ENCODE measurements around the gene AHNAK.

DNA sequence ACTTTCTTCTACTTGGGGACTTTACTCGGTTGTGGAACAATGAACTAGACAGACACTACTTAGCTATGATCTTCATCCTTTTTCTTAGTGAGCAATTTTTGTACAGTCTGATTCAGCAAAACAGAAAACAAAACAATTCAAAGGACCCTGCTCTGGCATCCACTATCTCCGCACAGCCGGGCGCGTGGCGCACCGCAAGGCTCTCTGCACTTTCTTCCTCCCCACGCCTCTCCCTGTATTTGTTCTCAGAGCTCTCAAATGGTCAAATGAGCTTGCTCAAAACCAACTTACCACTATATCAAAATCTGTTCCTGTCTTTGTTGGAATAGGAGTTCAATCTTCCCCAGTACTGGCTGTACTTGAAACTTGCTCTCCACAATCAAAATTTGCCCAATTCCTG, 19.6 kb upstream of the AHNAK start:
- TF ChIP-seq, protein P1, sequence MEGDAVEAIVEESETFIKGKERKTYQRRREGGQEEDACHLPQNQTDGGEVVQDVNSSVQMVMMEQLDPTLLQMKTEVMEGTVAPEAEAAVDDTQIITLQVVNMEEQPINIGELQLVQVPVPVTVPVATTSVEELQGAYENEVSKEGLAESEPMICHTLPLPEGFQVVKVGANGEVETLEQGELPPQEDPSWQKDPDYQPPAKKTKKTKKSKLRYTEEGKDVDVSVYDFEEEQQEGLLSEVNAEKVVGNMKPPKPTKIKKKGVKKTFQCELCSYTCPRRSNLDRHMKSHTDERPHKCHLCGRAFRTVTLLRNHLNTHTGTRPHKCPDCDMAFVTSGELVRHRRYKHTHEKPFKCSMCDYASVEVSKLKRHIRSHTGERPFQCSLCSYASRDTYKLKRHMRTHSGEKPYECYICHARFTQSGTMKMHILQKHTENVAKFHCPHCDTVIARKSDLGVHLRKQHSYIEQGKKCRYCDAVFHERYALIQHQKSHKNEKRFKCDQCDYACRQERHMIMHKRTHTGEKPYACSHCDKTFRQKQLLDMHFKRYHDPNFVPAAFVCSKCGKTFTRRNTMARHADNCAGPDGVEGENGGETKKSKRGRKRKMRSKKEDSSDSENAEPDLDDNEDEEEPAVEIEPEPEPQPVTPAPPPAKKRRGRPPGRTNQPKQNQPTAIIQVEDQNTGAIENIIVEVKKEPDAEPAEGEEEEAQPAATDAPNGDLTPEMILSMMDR (IDR thresholded peaks at IDR 0.05; ENCODE audit: extremely low read depth in 1 of 2, insufficient read depth in 1 of 2, low read depth in 1 of 2, low read length in 2 of 2): no peak
- no peak for TF ChIP-seq EZH2 (IDR thresholded peaks at IDR 0.05; ENCODE audit: borderline replicate concordance, low read depth, low read length, severe bottlenecking)
- no peak for TF ChIP-seq POLR2AphosphoS5 (IDR thresholded peaks at IDR 0.05; ENCODE audit: insufficient read depth, low read depth, low read length)
- TF ChIP-seq POLR2A (IDR thresholded peaks at IDR 0.05; ENCODE audit: low read depth, low read length): no peak
